Loucy (cell line): ENCODE results near the gene TRAP1.

Source experiments
- H2AFZ ChIP-seq: fragments of 200-600 bp; sonication (generic); 2 replicates; pipeline ENCODE4 v1.6.0; 2016; ENCODE audit warnings: antibody characterized with exemption, mild to moderate bottlenecking, low read length, moderate library complexity
- H3F3A ChIP-seq: fragments of 200-600 bp; 2 replicates; pipeline ENCODE4 v1.6.0; 2016; ENCODE audit warnings: antibody characterized with exemption, low read depth, mild to moderate bottlenecking
- H3K27me3 ChIP-seq: fragments of 200-600 bp; sonication (generic); 2 replicates; pipeline ENCODE4 v1.6.1; 2014; ENCODE audit warnings: low read length, mild to moderate bottlenecking; ENCODE audit not compliant: insufficient read depth, poor library complexity, severe bottlenecking
- H3K36me3 ChIP-seq: fragments of 200-600 bp; sonication (generic); 2 replicates; pipeline ENCODE4 v1.6.1; 2016; ENCODE audit warnings: low read length; ENCODE audit not compliant: insufficient read depth
- H3K4me1 ChIP-seq: fragments of 200-600 bp; sonication (generic); 2 replicates; pipeline ENCODE4 v1.5.1; 2014; ENCODE audit warnings: low read length, mild to moderate bottlenecking; ENCODE audit not compliant: insufficient read depth, poor library complexity, severe bottlenecking
- H3K4me2 ChIP-seq: fragments of 200-600 bp; sonication (generic); 2 replicates; pipeline ENCODE4 v1.6.0; 2014; ENCODE audit warnings: antibody characterized with exemption, low read length, low read depth, mild to moderate bottlenecking; ENCODE audit not compliant: poor library complexity, severe bottlenecking
- H3K4me3 ChIP-seq: fragments of 200-600 bp; sonication (generic); 2 replicates; pipeline ENCODE4 v1.5.1; 2014; ENCODE audit warnings: low read length, mild to moderate bottlenecking, mixed read lengths; ENCODE audit not compliant: poor library complexity, severe bottlenecking
- H3K79me2 ChIP-seq: fragments of 200-600 bp; sonication (generic); 2 replicates; pipeline ENCODE4 v1.6.1; 2014; ENCODE audit warnings: low read length; ENCODE audit not compliant: insufficient read depth
- H3K9ac ChIP-seq: fragments of 200-600 bp; sonication (generic); 2 replicates; pipeline ENCODE4 v1.6.0; 2014; ENCODE audit warnings: mild to moderate bottlenecking, low read depth, low read length, moderate library complexity; ENCODE audit not compliant: poor library complexity, severe bottlenecking
- H3K9me2 ChIP-seq: fragments of 200-600 bp; sonication (generic); replicated peaks from 2 replicates; pipeline ENCODE4 v1.6.1; 2016; ENCODE audit warnings: low read depth, low read length, mixed read lengths
- H3K9me3 ChIP-seq: fragments of 200-600 bp; sonication (generic); 2 replicates; pipeline ENCODE4 v1.6.1; 2014; ENCODE audit warnings: mild to moderate bottlenecking, antibody characterized with exemption, low read length, low read depth; ENCODE audit not compliant: insufficient read depth
- H4K20me1 ChIP-seq: fragments of 200-600 bp; sonication (generic); 2 replicates; pipeline ENCODE4 v1.6.0; 2014; ENCODE audit warnings: antibody characterized with exemption, low read length, mild to moderate bottlenecking; ENCODE audit not compliant: insufficient read depth, poor library complexity, severe bottlenecking
- CTCF ChIP-seq: fragments of 200-600 bp; sonication (generic); conservative IDR thresholded peaks from 2 replicates; pipeline ENCODE4 v1.5.1; 2014; ENCODE audit warnings: mild to moderate bottlenecking, antibody characterized with exemption, low read length
- EZH2phosphoT487 ChIP-seq: fragments of 200-600 bp; IDR thresholded peaks from 2 replicates; pipeline ENCODE4 v1.6.1; 2018; ENCODE audit warnings: antibody characterized with exemption, mild to moderate bottlenecking, moderate library complexity, borderline replicate concordance

TRAP1 gene

GRCh38 chr16:3717235-3718018 is at the start of gene TRAP1:
TRAP1 (minus strand) TSS chr16:3717524; CDS start chr16:3717508, 16 bp downstream.
- no peaks in the 10 kb centered on the region for H3K36me3 ChIP-seq
- TF ChIP-seq CTCF, result no peak
- TF ChIP-seq EZH2phosphoT487, result no peak
- peak within 1 kb of the TSS; percentile 96 for H2AFZ ChIP-seq
- H3K27me3 ChIP-seq, result no peaks in the 10 kb centered on the region
- H3K9ac ChIP-seq, result peak within 1 kb of the TSS; percentile 82
- H3K4me1 ChIP-seq, result peaks cover 3% of the 10 kb centered on the region
- no peaks in the 10 kb centered on the region for H3K9me3 ChIP-seq
- H3F3A ChIP-seq, result no peaks in the 10 kb centered on the region
- peak within 1 kb of the TSS; percentile 72 for H3K4me2 ChIP-seq
- H4K20me1 ChIP-seq, result no peaks in the 10 kb centered on the region
- H3K4me3 ChIP-seq, result peak within 1 kb of the TSS; percentile 80
- H3K9me2 ChIP-seq, result no peaks in the 10 kb centered on the region
- peaks cover 12% of the 10 kb centered on the region for H3K79me2 ChIP-seq

- Histone ChIP-seq H3K9me3 (no peaks in the 10 kb centered on the region), H3K4me3 (no peak overlapping the region), H3F3A (no peaks in the 10 kb centered on the region), H3K9ac (no peak overlapping the region), H3K79me2 (no peaks in the 10 kb centered on the region), H3K4me2 (no peak overlapping the region), H3K27me3 (no peaks in the 10 kb centered on the region), H3K9me2 (no peaks in the 10 kb centered on the region), H4K20me1 (no peaks in the 10 kb centered on the region), H3K36me3 (peaks cover 35% of the 10 kb centered on the region; the same call in 1 of the 2 replicates), H3K4me1 (no peaks in the 10 kb centered on the region), H2AFZ (no peak overlapping the region)
- TF ChIP-seq EZH2phosphoT487 (no peak), CTCF (no peak)
Observed at GRCh38 chr16:3766177-3766576, 48.9 kb upstream of the TRAP1 start.

- Histone ChIP-seq H2AFZ (no peak overlapping the region), H3K4me3 (no peak overlapping the region), H3K36me3 (peaks cover 35% of the 10 kb centered on the region; the same call in 1 of the 2 replicates), H3F3A (no peaks in the 10 kb centered on the region), H3K4me1 (no peaks in the 10 kb centered on the region), H3K9me2 (no peaks in the 10 kb centered on the region), H3K4me2 (no peak overlapping the region), H3K9ac (no peak overlapping the region), H3K27me3 (no peaks in the 10 kb centered on the region), H3K79me2 (no peaks in the 10 kb centered on the region), H3K9me3 (no peaks in the 10 kb centered on the region), H4K20me1 (no peaks in the 10 kb centered on the region)
- no peak for TF ChIP-seq EZH2phosphoT487
- TF ChIP-seq CTCF, result no peak
Observed at GRCh38 chr16:3764409-3764808, 47.1 kb upstream of the TRAP1 start.
